Hematopoietic multipotent progenitor cell treated with erythropoietin and hydrocortisone succinate and interleukin-3 and kit ligand, for 15 days (in vitro differentiated cells): ENCODE results near the gene SHC4.
"Not testable (repeated sequence)": the region's sequence is repeated elsewhere in the genome, so short reads cannot be mapped to it uniquely, and the experiment has no call there.

ENCODE experiments used
- DNase-seq: peaks from one replicate; pipeline ENCODE4 v3.0.0-alpha.2; 2015; ENCODE audit warnings: low spot score

SHC4 gene

DNA sequence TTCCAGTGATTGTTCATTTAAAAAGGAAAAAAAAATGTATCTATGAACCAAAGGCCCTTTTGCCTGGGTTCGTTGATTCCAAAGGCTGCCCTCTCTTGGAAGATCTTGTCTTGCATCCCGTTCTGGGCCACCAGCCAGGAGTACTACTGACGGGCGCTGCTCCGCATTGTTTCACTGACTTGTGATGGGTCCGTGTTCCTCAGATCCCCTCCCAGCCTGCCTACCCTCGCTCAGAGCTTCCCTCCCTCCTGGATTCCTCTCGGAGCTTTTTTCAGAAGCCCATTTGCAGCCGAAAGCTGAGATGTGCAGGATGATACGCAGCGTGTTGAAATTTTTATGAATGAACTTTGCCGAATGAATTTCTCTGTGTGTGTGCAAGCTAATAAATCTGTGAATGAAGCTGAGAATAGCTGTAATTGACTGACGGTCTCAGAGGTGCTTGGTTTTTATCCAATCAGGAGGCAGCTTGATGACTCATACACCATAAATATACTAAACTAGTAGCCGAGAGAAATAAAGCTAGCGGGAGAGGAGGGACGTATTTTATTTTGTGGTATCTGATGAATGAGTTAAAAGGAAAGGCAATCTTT lies at the start of gene SHC4:
SHC4 (minus strand) TSS at position 396 of the 590 bp plus-strand sequence. CDS start 904 bp downstream, outside the sequence.
- no peak for DNase-seq

- no peak for DNase-seq
Measured at GRCh38 chr15:48999314-48999713, 35.6 kb upstream of the SHC4 start.

GRCh38 chr15:48996276-48996675 lies 32.6 kb upstream of the SHC4 start:
- DNase-seq, result no peak

DNA sequence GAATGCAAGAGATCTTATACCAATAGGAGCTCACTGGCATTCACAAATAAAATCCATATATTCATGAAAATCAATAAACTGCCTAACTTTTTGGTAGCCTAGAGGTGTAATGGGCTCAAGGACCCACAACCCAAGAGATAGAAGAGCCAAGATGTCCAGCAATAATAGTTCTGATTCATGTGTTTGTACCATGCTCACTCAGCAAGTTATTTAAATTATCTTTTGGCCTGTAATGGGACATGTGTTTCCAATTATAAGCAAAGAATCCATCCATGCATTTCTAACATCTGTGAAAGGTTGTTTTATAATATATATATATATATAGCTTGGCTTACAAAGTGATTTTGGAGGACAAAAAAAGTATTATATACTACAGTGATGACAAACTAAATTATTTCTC lies 29.7 kb upstream of the SHC4 start:
- no peak for DNase-seq

DNA sequence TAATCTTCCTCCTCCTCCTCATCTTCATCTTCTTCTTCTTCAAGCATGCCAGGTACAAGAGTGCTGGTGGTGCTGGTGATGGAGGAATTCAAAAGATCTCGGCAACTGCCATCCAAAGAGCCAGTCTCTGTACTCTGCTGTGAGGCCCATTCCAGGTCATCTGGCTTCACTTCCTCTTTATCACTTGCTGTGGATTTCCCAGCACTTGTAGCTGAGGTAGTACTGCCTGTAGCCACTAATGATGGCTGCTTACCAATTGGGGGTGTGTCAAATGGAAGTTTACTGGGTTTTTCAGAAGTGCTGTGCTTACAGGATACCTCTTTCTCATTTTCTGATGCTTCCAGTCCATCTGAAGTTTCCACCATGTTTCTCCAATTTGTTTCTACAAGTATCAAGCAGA lies 28.8 kb upstream of the SHC4 start:
- no peak for DNase-seq

DNA sequence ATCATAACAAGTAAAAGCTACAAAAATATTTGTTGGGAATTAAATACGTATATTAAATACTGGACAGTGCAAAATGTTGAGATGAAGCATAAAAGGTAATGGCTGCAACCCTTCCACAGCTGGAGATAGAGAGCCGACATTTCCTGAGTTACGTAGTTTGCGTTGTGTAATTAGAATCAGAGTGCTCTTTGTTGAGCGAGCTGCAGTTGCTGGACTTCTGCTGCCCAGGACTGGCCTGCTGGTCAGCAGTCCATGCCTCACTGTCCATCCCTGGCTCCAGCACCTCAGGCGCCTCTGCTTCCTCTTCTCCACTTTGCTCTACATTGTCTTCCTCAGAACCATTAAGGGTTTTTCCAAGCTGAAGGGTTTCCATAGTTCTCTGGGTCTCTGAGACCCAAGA lies 28.4 kb upstream of the SHC4 start:
- no peak for DNase-seq

DNA sequence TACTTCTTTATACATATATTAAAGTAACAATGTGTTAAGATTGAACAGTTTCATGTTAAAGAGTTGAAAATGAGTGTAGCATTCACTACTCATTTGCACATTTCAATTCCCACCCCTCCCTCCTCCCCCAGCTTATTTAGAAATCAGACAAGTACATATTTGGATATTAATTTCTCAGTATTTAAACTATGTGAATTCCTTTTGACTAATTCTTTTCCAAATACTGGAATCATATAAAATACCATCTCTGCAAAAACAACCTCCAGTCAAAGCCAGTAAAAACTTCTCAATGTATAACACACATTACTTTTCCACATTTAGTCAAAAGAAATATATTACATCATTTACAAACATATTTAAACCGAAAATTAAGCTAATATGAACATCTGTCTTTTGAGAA lies 25.5 kb upstream of the SHC4 start:
- no peak for DNase-seq

- DNase-seq, result no peak
Measured at GRCh38 chr15:48987142-48987541, 23.4 kb upstream of the SHC4 start.

DNA sequence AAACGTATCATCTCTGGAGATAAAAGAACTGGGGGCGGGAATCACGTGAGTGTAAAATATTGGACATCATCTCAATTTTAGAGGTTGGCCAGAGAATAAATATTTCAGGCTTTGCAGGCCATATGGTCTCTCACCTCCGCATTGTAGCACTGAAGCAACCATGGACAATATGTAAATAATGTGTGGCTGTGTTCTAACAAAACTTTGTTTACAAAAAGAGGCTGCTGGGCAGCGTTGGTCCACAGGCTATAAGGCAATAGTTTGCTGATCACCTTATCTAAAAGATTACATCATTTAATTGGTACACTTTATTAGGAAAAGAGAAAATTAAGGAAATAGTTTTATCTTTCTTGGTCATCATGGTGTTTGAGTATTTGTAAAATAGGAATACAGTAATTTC lies 22.5 kb upstream of the SHC4 start:
- no peak for DNase-seq

DNA sequence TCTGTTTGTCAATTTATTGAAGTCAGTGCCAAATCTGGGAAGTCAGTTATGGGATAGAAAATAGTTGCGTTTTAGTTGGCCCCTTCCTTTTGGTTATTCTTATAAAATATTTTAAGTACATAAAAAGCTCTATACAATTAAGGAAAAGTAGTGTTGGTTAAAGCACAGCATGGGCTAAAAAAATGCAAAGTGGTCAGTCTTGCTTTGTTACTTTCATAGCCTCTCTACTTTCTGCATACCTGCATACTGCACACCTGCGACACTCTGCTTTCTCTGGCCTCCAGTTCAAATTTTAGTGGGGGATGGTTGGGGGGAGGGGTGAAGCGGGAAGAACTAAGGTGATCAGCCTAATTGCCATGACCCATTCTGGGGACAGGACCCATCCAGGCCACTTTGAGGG lies 21.8 kb upstream of the SHC4 start:
- no peak for DNase-seq

DNA sequence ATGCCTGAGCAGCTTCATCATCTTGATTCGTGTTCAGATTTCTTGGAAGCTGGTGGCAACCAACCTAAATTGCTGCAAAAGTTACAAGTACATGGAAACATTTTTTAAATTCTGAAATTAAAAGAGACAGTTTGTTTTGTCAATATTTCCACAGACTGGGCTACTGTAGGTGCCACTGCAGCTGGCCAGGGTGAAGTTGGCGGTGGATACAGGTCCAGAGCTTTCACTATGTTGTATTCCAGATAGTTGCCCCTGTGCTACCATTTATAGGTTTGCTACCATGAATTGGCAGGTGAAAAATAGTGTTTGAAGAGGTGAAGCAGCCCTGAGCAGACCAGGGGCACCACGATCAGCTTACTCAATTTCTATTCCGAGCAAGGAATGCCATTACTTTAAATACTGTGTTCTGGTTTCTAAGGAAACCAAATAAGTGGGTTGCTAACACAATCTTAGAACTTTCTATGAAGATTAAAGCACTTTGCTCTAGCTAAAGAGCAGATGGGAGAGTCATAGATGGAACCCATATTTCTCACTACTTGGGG lies 21.2 kb upstream of the SHC4 start:
- no peak for DNase-seq

DNA sequence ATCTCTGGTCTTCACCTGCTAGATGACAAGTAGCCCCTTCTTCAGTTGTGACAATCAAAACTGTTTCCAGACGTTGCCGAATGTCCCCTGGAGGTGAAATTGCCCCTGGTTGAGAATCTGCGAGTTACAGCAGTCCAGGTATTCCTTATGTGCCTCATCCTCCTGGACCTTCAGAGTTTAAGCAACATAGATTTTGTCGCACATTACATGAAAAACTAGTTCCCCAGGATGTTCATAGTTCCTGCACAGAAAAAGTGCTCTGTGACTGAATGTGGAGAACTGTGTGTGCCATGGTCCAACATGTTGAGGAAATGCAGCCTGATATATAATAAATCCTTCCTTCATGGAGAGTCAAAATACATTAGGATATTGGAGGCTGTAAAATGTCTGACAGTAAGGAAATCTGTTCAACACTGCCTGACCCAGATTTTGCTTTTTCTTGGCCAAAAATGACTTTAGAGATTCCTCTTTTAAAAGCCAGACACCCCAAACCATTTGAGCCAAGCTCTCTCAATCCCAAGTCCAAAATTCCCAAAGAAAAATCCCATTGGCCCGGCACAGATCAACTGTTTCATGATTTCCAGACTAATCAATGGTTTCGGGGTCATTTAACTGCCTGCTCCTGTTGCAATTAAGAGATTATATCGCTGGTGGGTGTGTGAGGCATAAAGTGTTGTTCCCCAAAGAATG lies 20.4 kb upstream of the SHC4 start:
- no peak for DNase-seq

- DNase-seq, result no peak
Measured at GRCh38 chr15:48983300-48983699, 19.6 kb upstream of the SHC4 start.

DNA sequence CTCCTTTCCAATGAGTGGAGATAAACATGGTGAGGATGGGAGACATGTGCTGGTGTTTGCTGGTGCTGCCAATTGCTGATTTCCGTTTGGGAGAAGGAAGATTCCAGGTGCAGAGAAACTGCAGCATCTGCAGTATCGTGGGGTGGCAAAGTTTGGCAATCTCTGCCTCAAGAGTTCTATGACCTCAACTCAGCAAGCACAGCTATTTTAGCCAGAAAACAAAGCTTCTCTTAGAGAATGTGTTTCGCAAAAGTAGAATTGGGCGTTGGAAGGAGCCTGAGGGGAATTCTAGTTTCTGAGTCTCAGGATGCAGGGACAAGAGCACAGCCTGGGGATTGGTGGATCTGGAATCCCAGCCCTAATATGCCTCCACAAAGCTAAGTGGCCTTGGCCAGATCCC lies 18.2 kb upstream of the SHC4 start:
- no peak for DNase-seq

DNA sequence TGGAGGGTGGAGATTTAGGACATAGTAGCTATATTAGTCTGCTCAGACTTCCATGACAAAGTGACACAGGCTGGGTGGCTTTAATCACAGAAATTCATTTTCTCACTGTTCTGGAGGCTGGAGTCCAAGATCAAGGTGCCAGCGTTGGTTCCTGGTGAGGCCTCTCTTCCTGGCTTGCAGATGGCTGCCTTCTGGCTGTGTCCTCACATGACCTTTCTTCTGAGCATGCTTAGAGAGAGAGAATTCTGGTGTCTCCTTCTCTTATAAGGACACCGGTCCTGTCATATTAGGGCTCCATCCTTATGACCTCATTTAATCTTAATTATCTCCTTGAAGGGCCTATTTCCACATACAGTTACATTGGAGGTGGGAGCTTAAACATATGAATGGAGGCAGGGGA lies 14.9 kb upstream of the SHC4 start:
- DNase-seq, result no peak

DNA sequence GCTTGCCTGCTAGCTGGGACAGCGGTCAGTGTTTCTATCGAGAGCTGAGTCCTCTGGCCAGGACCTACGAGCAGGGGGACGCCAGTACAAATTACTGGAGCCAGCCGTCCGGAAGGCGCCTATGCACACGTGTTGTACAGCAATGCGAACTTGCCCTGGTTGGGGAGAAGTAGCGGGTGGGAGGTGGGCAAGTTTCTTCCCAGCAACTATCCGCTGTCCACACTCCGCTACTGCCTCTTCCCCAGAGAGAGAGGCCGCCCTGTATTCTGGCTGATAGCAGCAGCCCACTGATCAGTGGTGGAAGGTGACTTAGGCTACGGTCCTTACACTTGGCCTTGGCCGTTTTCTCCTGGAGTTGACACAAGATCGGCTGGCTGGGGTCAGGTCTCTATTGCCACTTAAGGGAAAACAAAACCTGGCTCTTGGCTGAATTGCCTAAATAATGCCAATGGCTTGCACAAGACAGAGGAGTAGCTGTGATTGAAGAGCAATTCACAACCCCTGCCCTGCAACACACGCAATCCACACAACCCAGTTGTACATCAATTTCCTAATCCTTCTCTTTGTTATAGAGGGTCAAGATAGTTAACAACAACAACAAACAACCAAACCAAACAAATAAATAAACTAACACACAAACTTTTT lies 12.8 kb upstream of the SHC4 start:
- DNase-seq, result no peak

DNA sequence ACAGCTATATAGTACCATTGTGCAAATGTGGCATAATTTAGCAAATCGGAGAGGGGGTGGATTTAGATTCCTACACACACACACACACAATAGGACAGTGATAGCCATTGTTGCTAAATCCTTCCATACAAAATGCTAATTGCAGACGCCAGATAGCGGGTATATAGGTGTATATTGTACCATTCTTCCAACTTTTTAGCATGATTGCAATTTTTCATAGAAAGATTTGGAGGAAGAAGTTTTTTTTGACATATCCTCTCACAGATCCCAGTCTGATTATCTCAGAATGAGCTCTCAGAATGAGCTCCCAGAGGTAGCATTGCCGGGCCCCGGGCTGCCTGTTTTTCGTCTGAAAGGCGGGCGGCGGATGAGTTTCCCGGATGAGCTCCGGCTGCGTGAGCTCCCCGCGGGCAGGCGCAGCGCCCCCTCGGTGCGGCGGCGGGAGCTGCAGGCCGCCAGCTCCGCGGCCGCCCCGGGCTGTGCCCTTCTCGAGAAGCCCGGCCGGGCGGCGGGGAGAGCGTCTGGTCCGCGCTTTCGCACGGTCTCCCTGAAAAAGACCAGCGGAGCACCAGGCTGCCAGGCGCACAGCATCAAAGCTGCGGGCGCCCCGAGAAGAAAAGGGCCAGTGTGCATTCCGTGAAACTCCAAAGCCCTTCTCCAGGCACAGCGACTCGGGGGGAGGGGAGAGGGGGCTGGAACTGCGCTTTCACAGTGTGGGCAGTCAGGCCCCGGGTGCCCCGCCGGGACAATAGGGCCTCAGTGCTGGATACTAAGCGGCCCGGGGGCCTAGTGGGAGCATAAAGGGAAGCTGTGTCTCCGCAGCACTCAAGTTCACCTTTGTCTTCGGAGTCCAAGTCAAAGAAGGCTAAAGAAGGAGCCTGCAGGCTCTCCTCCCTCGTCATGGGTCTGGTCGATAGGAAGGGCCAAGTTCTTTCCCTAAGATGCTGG lies 12.0 kb upstream of the SHC4 start:
- DNase-seq, result peak; percentile 69

DNA sequence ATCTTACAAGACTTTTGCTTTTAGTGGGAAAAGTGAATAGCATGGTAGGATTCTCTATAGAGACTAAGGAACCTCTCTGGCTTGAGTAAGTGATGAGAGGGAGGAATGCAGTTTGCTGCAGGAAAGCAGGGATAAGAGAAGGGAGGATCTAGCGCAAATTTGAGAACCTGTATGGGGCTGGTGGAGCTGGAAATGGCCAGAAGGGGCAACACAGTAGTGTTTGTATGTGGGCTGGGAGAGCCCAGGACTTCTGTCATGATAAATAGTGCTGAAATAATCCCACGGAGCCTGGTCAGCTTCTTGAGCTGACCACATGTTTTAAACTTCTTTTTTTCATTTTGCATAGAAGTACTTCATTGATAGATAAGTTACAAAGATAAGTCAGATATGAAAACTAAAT lies 11.2 kb upstream of the SHC4 start:
- no peak for DNase-seq

- no peak for DNase-seq
Measured at GRCh38 chr15:48972750-48973503, 9.2 kb upstream of the SHC4 start.

DNA sequence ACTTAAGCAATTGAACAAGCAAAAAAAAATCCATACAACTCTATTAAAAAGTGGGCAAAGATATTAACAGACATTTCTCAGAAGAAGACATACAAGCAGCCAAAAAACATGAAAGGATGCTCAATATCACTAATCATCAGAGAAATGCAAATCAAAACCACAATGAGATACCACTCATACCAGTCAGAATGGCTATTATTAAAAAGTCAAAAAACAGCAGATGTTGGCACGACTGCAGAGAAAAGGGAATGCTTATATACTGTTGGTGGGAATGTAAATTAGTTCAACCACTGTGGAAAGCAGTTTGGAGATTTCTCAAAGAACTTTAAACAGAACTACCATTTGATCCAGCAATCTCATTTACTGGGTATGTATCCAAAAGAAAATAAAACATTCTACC lies 7.2 kb upstream of the SHC4 start:
- DNase-seq, result not testable (repeated sequence)

- no peak for DNase-seq
Measured at GRCh38 chr15:48968066-48968465, 4.3 kb upstream of the SHC4 start.

DNA sequence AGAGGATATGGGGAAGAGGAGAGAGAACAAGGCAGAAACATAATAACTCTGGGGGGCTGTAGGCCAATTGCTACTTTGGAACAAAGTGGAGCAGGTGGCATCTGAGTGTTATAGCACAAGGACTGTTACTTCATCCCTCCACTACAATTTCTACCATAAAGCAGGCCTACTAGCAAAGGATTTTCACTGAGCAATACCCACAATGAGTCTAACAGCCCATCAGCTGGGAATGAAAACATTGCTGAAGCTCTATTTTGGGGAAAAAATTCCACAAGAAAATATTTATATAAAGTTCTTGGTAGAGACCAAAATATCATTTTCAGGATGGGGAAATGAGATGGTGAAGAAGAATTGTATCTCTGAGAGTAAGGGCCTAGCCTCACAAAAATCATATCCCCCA lies 3.6 kb upstream of the SHC4 start:
- no peak for DNase-seq
